ENCODE data around the gene UCHL3.

The UCHL3 gene

GRCh38 chr13:75549262-75550158 lies at the start of gene UCHL3:
UCHL3 (plus strand) TSS chr13:75549791; CDS start chr13:75549821, 30 bp downstream.
- in situ Hi-C loops (cut with MboI; ENCODE audit: low sequenced_read_pairs), result loop anchor here (25.0 kb wide), 1 partner anchor 187 kb away; no protein-coding TSS in a partner anchor

- in situ Hi-C loops (cut with MboI; ENCODE audit: low sequenced_read_pairs), result no loop called here
Observed at GRCh38 chr13:75505327-75505726, 44.3 kb upstream of the UCHL3 start.

GRCh38 chr13:75506018-75506417 lies 43.6 kb upstream of the UCHL3 start:
- in situ Hi-C loops (cut with MboI; ENCODE audit: low sequenced_read_pairs), result no loop called here

GRCh38 chr13:75507027-75508001 lies 42.3 kb upstream of the UCHL3 start:
- in situ Hi-C loops (cut with MboI; ENCODE audit: low sequenced_read_pairs), result no loop called here

GRCh38 chr13:75508002-75508548 lies 41.5 kb upstream of the UCHL3 start:
- in situ Hi-C loops (cut with MboI; ENCODE audit: low sequenced_read_pairs), result no loop called here

GRCh38 chr13:75511051-75511625 lies 38.5 kb upstream of the UCHL3 start:
- in situ Hi-C loops (cut with MboI; ENCODE audit: low sequenced_read_pairs), result no loop called here

- in situ Hi-C loops (cut with MboI; ENCODE audit: low sequenced_read_pairs), result no loop called here
Observed at GRCh38 chr13:75512253-75512652, 37.3 kb upstream of the UCHL3 start.

GRCh38 chr13:75513271-75513670 lies 36.3 kb upstream of the UCHL3 start:
- in situ Hi-C loops (cut with MboI; ENCODE audit: low sequenced_read_pairs), result no loop called here

- in situ Hi-C loops (cut with MboI; ENCODE audit: low sequenced_read_pairs), result no loop called here
Observed at GRCh38 chr13:75514080-75514995, 35.3 kb upstream of the UCHL3 start.

- in situ Hi-C loops (cut with MboI; ENCODE audit: low sequenced_read_pairs), result no loop called here
Observed at GRCh38 chr13:75518439-75519088, 31.0 kb upstream of the UCHL3 start.

- in situ Hi-C loops (cut with MboI; ENCODE audit: low sequenced_read_pairs), result no loop called here
Observed at GRCh38 chr13:75521956-75522355, 27.6 kb upstream of the UCHL3 start.

- in situ Hi-C loops (cut with MboI; ENCODE audit: low sequenced_read_pairs), result no loop called here
Observed at GRCh38 chr13:75530549-75530961, 19.0 kb upstream of the UCHL3 start.

- in situ Hi-C loops (cut with MboI; ENCODE audit: low sequenced_read_pairs), result no loop called here
Observed at GRCh38 chr13:75533861-75534260, 15.7 kb upstream of the UCHL3 start.

- in situ Hi-C loops (cut with MboI; ENCODE audit: low sequenced_read_pairs), result no loop called here
Observed at GRCh38 chr13:75537401-75538365, 11.9 kb upstream of the UCHL3 start, which contains the start of gene COMMD6. COMMD6 (minus strand) TSS chr13:75537841; CDS start chr13:75537805, 36 bp downstream.

- in situ Hi-C loops (cut with MboI; ENCODE audit: low sequenced_read_pairs), result no loop called here
Observed at GRCh38 chr13:75541287-75541686, 8.3 kb upstream of the UCHL3 start.

GRCh38 chr13:75541961-75542360 lies 7.6 kb upstream of the UCHL3 start:
- in situ Hi-C loops (cut with MboI; ENCODE audit: low sequenced_read_pairs), result no loop called here

GRCh38 chr13:75544681-75545330 lies 4.8 kb upstream of the UCHL3 start:
- in situ Hi-C loops (cut with MboI; ENCODE audit: low sequenced_read_pairs), result no loop called here
